Ascending aorta (tissue), 2 donors: Measurements from ENCODE around the gene MUCL3. TPM values are rescaled to one million over a fixed set of nuclear protein-coding genes. Genes with fewer than 3 reads are reported as not detected.
"Not testable (repeated sequence)": the region's sequence is repeated elsewhere in the genome, so short reads cannot be mapped to it uniquely, and the experiment has no call there.

Experiments
- DNase-seq, 2 donors: peaks; one replicate each; pipeline ENCODE4 v3.0.0-alpha.2; 2019; ENCODE audit warnings: low spot score in 2 of 2
- H3K27ac ChIP-seq, 2 donors: fragments of 200-600 bp; sonication (generic); one replicate each; pipeline ENCODE4 v1.5.1; 2016 to 2017; ENCODE audit warnings: mild to moderate bottlenecking in 1 of 2
- H3K27me3 ChIP-seq: fragments of 200-600 bp; sonication (generic); one replicate; pipeline ENCODE4 v1.5.1; 2017
- H3K36me3 ChIP-seq, 2 donors: fragments of 200-600 bp; sonication (generic); one replicate each; pipeline ENCODE4 v1.5.1; 2016
- H3K4me1 ChIP-seq, 2 donors: fragments of 200-600 bp; sonication (generic); one replicate each; pipeline ENCODE4 v1.5.1; 2016 to 2017; ENCODE audit warnings: mild to moderate bottlenecking in 1 of 2
- H3K4me3 ChIP-seq, 2 donors: fragments of 200-600 bp; sonication (generic); one replicate each; pipeline ENCODE4 v1.5.1; 2016 to 2017; ENCODE audit warnings: mild to moderate bottlenecking in 1 of 2
- H3K9me3 ChIP-seq, 2 donors: fragments of 200-600 bp; sonication (generic); one replicate each; pipeline ENCODE4 v1.5.1; 2016
- intact Hi-C: fragments of 100-400 bp; cut with DNase I; formaldehyde crosslinking; loops from one replicate; pipeline ENCODE4 v1.15.1; 2023
- total RNA-seq: library from RNA; depleted of rRNA; stranded (reverse); fragments of >200 nt; gene quantifications from one replicate; pipeline ENCODE4 v1.1.0, GENCODE V29; 2016
- TF ChIP-seq, protein P1 (sequence below), 3 experiments: fragments of 200-600 bp in 2 of 3; fragments of 450-650 bp in 1 of 3; sonication (generic) in 2 of 3; IDR thresholded peaks; one replicate each; pipeline ENCODE4 v1.5.1; 2016 to 2019; ENCODE audit warnings: antibody characterized with exemption in 3 of 3, mild to moderate bottlenecking in 1 of 3, moderate library complexity in 1 of 3

MUCL3 gene
- total RNA-seq, 1 donor from 2014 or later = not detected

DNA sequence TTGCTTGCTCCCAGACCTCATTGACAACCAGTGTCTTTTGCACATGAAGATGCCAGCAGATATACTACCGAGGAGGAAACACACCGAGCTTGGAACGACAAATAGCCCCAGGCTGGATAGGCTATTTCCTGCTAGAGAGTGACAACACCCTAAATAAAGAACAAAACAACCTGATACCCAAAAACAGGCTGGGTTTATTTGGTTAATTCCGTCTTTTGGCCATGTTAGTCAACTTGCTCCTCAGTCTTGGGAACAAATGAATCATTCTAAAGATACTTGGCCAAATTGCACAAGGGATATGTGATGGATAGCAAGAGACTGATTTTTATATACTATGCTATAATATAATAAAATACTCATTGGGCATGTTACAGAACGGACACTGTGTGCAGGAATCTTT, 58.0 kb downstream of the MUCL3 start:
- no peaks in the 10 kb centered on the region for H3K27me3 ChIP-seq

DNA sequence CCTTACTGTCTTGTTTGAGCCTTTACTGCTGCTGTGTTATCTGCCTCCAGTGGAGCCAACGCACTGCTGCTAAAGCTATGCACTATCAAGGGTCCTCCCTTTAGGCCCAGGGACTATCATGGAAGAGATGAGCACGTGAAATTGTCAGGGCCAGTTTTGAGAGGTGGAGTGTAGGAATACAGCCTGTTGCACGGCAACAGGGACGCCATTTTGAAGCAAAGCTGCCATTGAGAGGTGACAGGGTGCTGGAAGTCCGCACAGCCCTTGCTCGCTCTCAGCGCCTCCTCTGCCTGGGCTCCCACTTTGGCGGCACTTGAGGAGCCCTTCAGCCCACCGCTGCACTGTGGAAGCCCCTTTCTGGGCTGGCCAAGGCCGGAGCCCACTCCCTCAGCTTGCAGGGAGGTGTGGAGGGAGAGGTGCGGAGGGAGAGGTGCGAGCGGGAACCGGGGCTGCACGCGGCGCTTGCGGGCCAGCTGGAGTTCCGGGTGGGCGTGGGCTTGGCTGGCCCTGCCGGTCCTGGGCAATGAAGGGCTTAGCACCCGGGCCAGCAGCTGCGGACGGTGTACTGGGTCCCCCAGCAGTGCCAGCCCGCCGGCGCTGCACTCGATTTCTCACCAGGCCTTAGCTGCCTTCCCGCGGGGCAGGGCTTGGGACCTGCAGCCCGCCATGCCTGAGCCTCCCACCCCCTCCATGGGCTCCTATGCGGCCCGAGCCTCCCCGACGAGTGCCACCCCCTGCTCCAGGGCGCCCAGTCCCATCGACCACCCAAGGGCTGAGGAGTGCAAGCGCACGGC, 59.5 kb downstream of the MUCL3 start:
- H3K4me1 ChIP-seq, DNase-seq, H3K9me3 ChIP-seq, H3K27me3 ChIP-seq, H3K4me3 ChIP-seq, H3K27ac ChIP-seq, H3K36me3 ChIP-seq, intact Hi-C loops: not testable (repeated sequence)

More for the DNA sequence above, 58.0 kb downstream of the MUCL3 start:
- no peak overlapping the region for H3K27ac ChIP-seq
- TF ChIP-seq, protein P1, sequence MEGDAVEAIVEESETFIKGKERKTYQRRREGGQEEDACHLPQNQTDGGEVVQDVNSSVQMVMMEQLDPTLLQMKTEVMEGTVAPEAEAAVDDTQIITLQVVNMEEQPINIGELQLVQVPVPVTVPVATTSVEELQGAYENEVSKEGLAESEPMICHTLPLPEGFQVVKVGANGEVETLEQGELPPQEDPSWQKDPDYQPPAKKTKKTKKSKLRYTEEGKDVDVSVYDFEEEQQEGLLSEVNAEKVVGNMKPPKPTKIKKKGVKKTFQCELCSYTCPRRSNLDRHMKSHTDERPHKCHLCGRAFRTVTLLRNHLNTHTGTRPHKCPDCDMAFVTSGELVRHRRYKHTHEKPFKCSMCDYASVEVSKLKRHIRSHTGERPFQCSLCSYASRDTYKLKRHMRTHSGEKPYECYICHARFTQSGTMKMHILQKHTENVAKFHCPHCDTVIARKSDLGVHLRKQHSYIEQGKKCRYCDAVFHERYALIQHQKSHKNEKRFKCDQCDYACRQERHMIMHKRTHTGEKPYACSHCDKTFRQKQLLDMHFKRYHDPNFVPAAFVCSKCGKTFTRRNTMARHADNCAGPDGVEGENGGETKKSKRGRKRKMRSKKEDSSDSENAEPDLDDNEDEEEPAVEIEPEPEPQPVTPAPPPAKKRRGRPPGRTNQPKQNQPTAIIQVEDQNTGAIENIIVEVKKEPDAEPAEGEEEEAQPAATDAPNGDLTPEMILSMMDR (IDR thresholded peaks at IDR 0.05) = no peak
- DNase-seq = no peak
- intact Hi-C loops = no loop called here
- no peaks in the 10 kb centered on the region for H3K36me3 ChIP-seq
- H3K4me3 ChIP-seq = no peak overlapping the region
- H3K4me1 ChIP-seq = no peaks in the 10 kb centered on the region
- no peaks in the 10 kb centered on the region for H3K9me3 ChIP-seq

DNA sequence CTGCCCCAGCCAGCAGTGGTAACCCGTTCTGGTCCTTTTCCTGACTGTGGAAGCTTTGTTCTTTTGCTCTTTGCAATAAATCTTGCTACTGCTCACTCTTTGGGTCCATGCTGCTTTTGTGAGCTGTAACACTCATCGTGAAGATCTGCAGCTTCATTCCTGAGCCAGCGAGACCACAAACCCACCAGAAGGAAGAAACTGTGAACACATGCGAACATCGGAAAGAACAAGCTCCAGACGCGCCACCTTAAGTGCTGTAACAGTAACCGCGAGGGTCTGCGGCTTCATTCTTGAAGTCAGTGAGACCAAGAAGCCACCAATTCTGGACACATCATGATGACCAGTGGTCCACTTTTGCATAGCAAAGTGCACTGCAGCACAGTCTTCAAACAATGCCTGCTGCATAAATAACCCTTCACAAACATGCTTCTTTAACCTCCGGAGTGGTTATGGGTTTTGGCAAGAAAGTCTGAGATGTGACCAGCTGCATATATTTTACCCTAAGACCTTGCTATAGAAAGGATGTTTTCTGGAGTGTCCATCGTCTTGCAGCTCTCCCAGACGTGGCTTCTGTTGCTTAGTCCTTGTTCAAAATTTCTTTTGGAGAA, 60.6 kb downstream of the MUCL3 start:
- Histone ChIP-seq H3K9me3 (no peaks in the 10 kb centered on the region), H3K27me3 (no peaks in the 10 kb centered on the region), H3K27ac (no peak overlapping the region), H3K4me3 (no peak overlapping the region), H3K4me1 (no peaks in the 10 kb centered on the region), H3K36me3 (no peaks in the 10 kb centered on the region)
- DNase-seq = no peak
- intact Hi-C loops = no loop called here
- TF ChIP-seq, protein P1 (IDR thresholded peaks at IDR 0.05) = no peak

DNA sequence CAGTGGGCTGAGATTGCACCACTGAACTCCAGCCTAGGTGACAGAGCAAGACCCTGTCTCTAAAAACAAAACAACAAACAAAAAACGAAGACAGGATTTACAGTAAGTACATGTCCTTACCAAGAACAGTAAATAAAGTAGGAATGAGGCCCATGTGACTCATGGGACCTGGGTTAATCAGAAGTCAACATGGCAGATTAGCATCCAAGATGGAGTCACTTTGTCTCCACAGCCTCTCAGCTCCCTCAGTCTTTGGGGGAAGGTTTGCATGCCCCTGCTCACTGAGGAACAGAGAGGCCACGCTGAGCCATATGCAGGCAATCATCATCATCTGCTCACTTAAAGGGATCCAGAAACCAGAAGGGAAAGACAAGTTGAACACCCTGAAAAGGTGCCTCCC, 61.7 kb downstream of the MUCL3 start:
- H3K9me3 ChIP-seq = no peaks in the 10 kb centered on the region
- H3K36me3 ChIP-seq = no peaks in the 10 kb centered on the region
- DNase-seq = no peak
- H3K4me1 ChIP-seq = no peaks in the 10 kb centered on the region
- H3K4me3 ChIP-seq = no peak overlapping the region
- H3K27me3 ChIP-seq = no peaks in the 10 kb centered on the region
- no peak overlapping the region for H3K27ac ChIP-seq
- TF ChIP-seq, protein P1 (IDR thresholded peaks at IDR 0.05) = no peak
- intact Hi-C loops = no loop called here

Other genes with a start within 250 kb of the MUCL3 start
- gene NRM, start 250.0 kb upstream of the MUCL3 start, total RNA-seq = 25.1 TPM
- 27.1 TPM for gene MDC1, start 223.7 kb upstream of the MUCL3 start, total RNA-seq
- 537 TPM for gene TUBB, start 220.6 kb upstream of the MUCL3 start, total RNA-seq
- gene FLOT1, start 198.3 kb upstream of the MUCL3 start, total RNA-seq = 123 TPM
- 51.9 TPM for gene IER3, start 196.4 kb upstream of the MUCL3 start, total RNA-seq
- 18.8 TPM for gene DDR1, start 56.5 kb upstream of the MUCL3 start, total RNA-seq
- gene GTF2H4, start 32.8 kb upstream of the MUCL3 start, total RNA-seq = 81.0 TPM
- gene VARS2, start 26.7 kb upstream of the MUCL3 start, total RNA-seq = 5.7 TPM
- gene SFTA2, start 8.8 kb upstream of the MUCL3 start, total RNA-seq = not detected
- gene MUC21, start 42.7 kb downstream of the MUCL3 start, total RNA-seq = not detected
- gene MUC22, start 69.5 kb downstream of the MUCL3 start, total RNA-seq = not detected
- not detected for gene C6orf15, start 171.6 kb downstream of the MUCL3 start, total RNA-seq
- not detected for gene PSORS1C1, start 173.8 kb downstream of the MUCL3 start, total RNA-seq
- gene CDSN, start 179.5 kb downstream of the MUCL3 start, total RNA-seq = not detected
- gene PSORS1C2, start 198.1 kb downstream of the MUCL3 start, total RNA-seq = 5.2 TPM
- 14.7 TPM for gene CCHCR1, start 216.8 kb downstream of the MUCL3 start, total RNA-seq
- gene TCF19, start 217.6 kb downstream of the MUCL3 start, total RNA-seq = 10.3 TPM
- gene POU5F1, start 229.7 kb downstream of the MUCL3 start, total RNA-seq = not detected